Duodenal mucosa (tissue), 2 donors: ENCODE measurements around the gene PNLIP.
A peak's percentile ranks its signal among the peaks of the same experiment; 100 is the strongest.

Experiments
- H3K27ac ChIP-seq: one replicate; pipeline ENCODE4 v1.7.0; 2013; ENCODE audit warnings: low read depth, low read length
- H3K27me3 ChIP-seq, 2 donors: one replicate each; pipeline ENCODE4 v1.7.0; 2013; ENCODE audit warnings: low read length in 2 of 2, control low read depth in 1 of 2; ENCODE audit not compliant: insufficient read depth in 2 of 2, control insufficient read depth in 1 of 2
- H3K36me3 ChIP-seq, 2 donors: one replicate each; pipeline ENCODE4 v1.7.0; 2013; ENCODE audit warnings: low read length in 2 of 2, control low read depth in 1 of 2; ENCODE audit not compliant: insufficient read depth in 2 of 2, control insufficient read depth in 1 of 2
- H3K4me1 ChIP-seq, 2 donors: one replicate each; pipeline ENCODE4 v1.7.0; 2013; ENCODE audit warnings: low read length in 2 of 2, control low read depth in 1 of 2; ENCODE audit not compliant: insufficient read depth in 2 of 2, control insufficient read depth in 1 of 2
- H3K4me3 ChIP-seq, 2 donors: one replicate each; pipeline ENCODE4 v1.7.0; 2013; ENCODE audit warnings: low read length in 2 of 2, low read depth in 1 of 2
- H3K9ac ChIP-seq, 2 donors: one replicate each; pipeline ENCODE4 v1.7.0; 2013; ENCODE audit warnings: low read length in 2 of 2, low read depth in 1 of 2
- H3K9me3 ChIP-seq, 2 donors: one replicate each; pipeline ENCODE4 v1.7.0; 2013; ENCODE audit warnings: low read length in 2 of 2, control low read depth in 1 of 2; ENCODE audit not compliant: control insufficient read depth in 1 of 2

The PNLIP gene

GRCh38 chr10:116597543-116597942 lies 51.8 kb downstream of the PNLIP start:
- Histone ChIP-seq H3K9ac (no peak overlapping the region), H3K36me3 (no peaks in the 10 kb centered on the region), H3K9me3 (no peaks in the 10 kb centered on the region), H3K4me3 (no peak overlapping the region), H3K27me3 (no peaks in the 10 kb centered on the region), H3K4me1 (no peaks in the 10 kb centered on the region), H3K27ac (no peak overlapping the region)

DNA sequence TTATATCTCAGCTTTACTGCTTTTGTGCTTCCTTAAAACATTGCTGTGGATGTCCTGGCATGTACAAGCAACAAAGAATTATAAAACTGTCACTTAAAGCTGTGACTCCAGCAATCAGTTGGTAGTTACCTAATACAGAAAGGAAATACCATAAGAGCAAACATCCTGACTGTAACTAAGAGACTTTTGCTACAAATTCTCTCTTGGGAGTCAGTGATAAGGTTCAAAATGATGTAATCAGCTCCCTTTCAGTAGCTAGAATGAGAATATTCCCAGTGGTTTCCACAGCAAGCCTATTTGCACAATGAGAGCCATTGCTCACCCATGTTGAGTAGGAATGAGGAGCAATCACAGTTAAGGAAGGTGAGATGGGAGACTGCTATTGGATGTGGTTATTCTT lies 52.6 kb downstream of the PNLIP start:
- H3K9me3 ChIP-seq, result no peaks in the 10 kb centered on the region
- H3K4me3 ChIP-seq, result no peak overlapping the region
- peaks cover 0 to 4% of the 10 kb centered on the region in 2 donors for H3K36me3 ChIP-seq
- H3K27ac ChIP-seq, result no peak overlapping the region
- H3K9ac ChIP-seq, result no peak overlapping the region
- H3K27me3 ChIP-seq, result no peaks in the 10 kb centered on the region
- H3K4me1 ChIP-seq, result no peaks in the 10 kb centered on the region

GRCh38 chr10:116599991-116600390 lies 54.3 kb downstream of the PNLIP start:
- Histone ChIP-seq H3K9me3 (no peaks in the 10 kb centered on the region), H3K36me3 (peaks cover 0 to 4% of the 10 kb centered on the region in 2 donors), H3K4me3 (no peak overlapping the region), H3K27ac (no peak overlapping the region), H3K4me1 (no peaks in the 10 kb centered on the region), H3K9ac (no peak overlapping the region), H3K27me3 (no peaks in the 10 kb centered on the region)

DNA sequence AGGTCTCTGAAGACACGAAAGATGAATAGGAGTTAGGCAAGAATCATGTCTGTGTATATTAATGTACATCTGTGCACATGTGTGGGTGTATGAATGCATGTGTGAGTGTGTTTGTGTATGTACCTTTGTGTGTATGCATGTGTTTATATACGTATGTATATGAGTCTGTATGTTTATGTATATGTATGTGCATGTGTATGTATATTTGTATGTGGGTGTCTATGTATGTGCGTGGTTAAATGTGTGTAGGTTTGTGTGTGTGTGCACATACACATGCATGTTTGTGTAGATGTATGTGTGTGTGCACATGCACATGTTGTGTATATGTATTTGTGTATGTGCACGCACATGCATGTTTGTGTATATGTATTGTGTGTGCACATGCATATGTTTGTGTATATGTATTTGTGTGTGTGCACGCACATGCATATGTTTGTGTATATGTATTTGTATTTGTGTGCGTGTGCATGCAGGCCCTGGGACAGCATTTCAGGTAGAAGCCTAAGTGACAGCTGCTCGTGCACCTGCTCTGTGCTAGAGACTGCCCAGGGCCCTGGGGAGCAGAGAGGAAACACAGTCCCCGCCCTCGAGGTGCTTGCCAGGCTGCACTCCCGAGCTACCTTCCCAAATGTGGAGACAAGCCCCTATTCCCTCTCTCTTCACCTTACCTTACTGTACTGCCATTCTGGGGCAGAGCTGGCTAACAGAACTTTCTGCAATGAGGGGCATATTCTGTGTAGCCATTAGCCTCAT lies 57.1 kb downstream of the PNLIP start:
- Histone ChIP-seq H3K36me3 (peaks cover 0 to 8% of the 10 kb centered on the region in 2 donors), H3K27ac (no peak overlapping the region), H3K27me3 (no peaks in the 10 kb centered on the region), H3K4me1 (peaks cover 4 to 11% of the 10 kb centered on the region in 2 donors), H3K4me3 (no peak overlapping the region), H3K9me3 (no peaks in the 10 kb centered on the region), H3K9ac (no peak overlapping the region)

DNA sequence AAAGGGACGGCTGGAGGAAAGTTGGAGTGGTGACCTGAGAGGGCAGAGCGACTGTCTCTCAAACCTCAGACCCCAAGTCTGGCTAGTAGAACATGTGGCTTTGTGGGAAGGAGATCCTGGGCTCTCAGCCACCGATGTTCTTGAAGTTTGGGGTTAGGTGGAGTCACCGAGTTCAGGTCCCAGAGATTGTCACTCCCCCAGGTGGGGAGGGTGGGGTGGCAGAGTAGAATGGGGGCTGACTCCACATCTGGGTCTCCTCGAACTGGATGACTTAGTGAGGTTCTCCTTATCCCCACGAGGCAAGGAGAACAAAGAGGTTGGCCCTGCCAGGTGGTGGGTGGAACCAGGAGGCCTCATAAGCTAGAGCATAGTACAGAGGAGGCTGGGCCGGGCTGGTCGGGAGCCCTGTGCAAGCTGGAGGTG lies 60.3 kb downstream of the PNLIP start:
- Histone ChIP-seq H3K4me1 (peaks cover 20 to 30% of the 10 kb centered on the region in 2 donors), H3K9me3 (no peaks in the 10 kb centered on the region), H3K27ac (no peak overlapping the region), H3K4me3 (no peak overlapping the region), H3K9ac (no peak overlapping the region), H3K27me3 (no peaks in the 10 kb centered on the region), H3K36me3 (peaks cover 0 to 8% of the 10 kb centered on the region in 2 donors)

DNA sequence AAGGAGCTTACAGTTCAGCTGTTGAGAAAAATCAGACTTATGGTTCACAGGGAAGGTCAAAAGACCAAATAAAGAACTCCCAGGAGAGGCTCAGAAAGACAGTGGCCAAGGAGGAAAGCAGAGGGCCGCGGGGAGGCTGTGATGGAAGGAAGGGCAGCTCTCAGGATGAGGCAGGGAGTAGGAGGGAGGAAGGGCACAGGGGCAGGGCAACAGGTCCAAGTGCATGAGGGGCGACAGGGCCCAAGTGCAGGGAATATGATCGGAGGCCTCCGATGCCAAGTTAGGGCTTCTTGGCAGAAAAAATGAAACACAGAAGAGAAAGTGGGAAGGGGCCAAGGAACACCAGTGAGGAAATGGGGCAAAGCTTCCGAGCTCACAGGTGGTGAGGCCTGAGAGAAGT lies 61.6 kb downstream of the PNLIP start:
- H3K4me3 ChIP-seq, result no peak overlapping the region

DNA sequence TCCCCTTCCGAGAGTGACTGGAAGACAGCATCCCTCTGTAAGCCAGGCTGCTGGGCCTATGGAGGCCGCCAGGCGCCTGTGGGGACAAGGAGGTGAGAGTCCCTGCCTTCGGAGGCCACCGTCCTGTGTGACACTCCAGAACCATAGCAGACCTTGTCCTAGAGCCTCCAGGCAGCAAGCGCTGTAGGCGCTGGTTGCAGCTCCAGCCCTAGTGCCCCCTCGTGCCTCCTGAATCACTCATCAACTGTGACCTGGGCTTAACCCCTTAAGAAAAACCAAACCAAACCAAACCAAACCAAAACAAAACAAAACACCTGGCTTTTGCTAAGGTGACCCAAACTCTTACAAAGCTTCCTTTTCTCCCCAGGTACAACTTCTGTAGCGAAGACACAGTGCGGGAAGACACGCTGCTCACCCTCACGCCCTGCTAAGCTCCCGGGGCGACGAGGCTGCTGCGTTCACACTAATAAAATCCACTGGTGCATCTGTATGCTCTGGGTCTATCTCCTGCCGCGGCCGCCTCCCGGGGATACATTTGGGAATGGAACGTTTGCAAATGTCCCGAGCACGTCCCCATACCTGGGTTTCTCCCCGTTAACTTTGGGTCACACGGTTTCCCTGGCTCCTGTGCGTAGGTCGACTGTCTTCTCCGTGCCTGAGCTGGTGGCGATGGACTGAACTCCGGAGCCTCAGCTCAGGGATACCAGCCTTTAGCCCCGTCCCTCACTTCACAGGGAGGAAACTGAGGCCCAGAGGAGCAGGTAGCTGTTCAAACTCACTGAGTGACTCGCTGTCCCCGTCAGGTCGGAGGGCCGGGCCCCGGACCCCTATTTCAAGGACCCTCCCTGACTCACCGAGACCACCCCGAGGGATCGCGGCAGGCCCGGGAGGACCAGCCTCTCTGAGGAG lies 63.2 kb downstream of the PNLIP start:
- peak overlapping the region; percentile 81 to 91 for H3K9ac ChIP-seq
- no peak overlapping the region for H3K27ac ChIP-seq
- peaks cover 39 to 45% of the 10 kb centered on the region in 2 donors for H3K4me1 ChIP-seq
- H3K4me3 ChIP-seq, result peak overlapping the region; percentile 82 to 84
- H3K36me3 ChIP-seq, result peaks cover 0 to 4% of the 10 kb centered on the region in 2 donors
- no peaks in the 10 kb centered on the region for H3K9me3 ChIP-seq
- H3K27me3 ChIP-seq, result no peaks in the 10 kb centered on the region

More for the DNA sequence above, 61.6 kb downstream of the PNLIP start:
- Histone ChIP-seq H3K27me3 (no peaks in the 10 kb centered on the region), H3K36me3 (peaks cover 0 to 8% of the 10 kb centered on the region in 2 donors), H3K9ac (no peak overlapping the region), H3K4me1 (peaks cover 32 to 37% of the 10 kb centered on the region in 2 donors), H3K9me3 (no peaks in the 10 kb centered on the region), H3K27ac (no peak overlapping the region)

- Histone ChIP-seq H3K9me3 (no peaks in the 10 kb centered on the region), H3K4me1 (peaks cover 39 to 47% of the 10 kb centered on the region in 2 donors), H3K4me3 (no peak overlapping the region), H3K9ac (no peak overlapping the region), H3K27ac (no peak overlapping the region), H3K36me3 (peaks cover 0 to 3% of the 10 kb centered on the region in 2 donors), H3K27me3 (no peaks in the 10 kb centered on the region)
These were observed 64.9 kb downstream of the PNLIP start for GRCh38 chr10:116610443-116611152.

GRCh38 chr10:116611153-116611545 lies 65.4 kb downstream of the PNLIP start:
- Histone ChIP-seq H3K4me3 (no peak overlapping the region), H3K27me3 (no peaks in the 10 kb centered on the region), H3K9me3 (no peaks in the 10 kb centered on the region), H3K4me1 (peaks cover 39 to 45% of the 10 kb centered on the region in 2 donors), H3K9ac (no peak overlapping the region), H3K27ac (no peak overlapping the region), H3K36me3 (no peaks in the 10 kb centered on the region)
